ENCODE results near the gene RNF151.

DNA sequence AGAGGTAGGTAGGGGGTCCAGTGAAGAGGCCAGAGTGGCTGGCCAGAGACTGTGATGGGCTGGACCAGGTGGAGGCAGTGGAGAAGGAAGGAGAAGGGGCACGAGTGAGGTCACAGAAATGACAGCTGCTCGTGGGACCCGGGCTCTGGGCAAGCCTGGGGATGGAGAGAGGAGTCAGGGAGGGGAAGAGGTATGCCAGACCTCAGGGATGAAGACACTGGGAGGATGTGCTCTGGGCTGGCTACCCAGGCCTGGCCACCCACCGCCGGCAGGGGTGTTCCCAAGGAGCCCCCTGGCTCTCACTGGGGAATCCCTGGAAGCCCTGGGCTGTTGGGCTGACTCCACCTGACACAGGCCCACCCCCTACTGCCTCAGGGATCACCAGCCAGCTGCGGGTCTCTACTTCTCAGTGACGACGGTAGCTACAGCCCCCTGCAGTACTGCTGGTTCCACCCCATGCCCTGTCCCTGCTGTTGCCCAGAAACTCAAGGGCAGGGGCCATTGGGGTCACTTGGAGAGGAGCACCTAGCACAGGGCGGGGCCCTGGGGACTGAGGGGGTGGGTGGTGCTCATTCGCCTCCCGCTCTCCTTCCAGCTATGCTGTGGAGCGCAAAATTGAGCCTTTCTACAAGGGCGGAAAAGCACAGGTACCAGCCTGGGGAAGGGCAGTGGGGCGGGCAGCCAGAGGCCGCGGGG, 7.0 kb downstream of the RNF151 start:
- no peak for TF ChIP-seq POLR2A (IDR thresholded peaks at IDR 0.05)
- TF ChIP-seq, protein P1, sequence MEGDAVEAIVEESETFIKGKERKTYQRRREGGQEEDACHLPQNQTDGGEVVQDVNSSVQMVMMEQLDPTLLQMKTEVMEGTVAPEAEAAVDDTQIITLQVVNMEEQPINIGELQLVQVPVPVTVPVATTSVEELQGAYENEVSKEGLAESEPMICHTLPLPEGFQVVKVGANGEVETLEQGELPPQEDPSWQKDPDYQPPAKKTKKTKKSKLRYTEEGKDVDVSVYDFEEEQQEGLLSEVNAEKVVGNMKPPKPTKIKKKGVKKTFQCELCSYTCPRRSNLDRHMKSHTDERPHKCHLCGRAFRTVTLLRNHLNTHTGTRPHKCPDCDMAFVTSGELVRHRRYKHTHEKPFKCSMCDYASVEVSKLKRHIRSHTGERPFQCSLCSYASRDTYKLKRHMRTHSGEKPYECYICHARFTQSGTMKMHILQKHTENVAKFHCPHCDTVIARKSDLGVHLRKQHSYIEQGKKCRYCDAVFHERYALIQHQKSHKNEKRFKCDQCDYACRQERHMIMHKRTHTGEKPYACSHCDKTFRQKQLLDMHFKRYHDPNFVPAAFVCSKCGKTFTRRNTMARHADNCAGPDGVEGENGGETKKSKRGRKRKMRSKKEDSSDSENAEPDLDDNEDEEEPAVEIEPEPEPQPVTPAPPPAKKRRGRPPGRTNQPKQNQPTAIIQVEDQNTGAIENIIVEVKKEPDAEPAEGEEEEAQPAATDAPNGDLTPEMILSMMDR (IDR thresholded peaks at IDR 0.05) = no peak
- TF ChIP-seq POLR2AphosphoS5 (IDR thresholded peaks at IDR 0.05) = no peak
